Activated gamma-delta T cell (primary cell): ENCODE measurements around the gene HNRNPC.
"Not testable (repeated sequence)": the region's sequence is repeated elsewhere in the genome, so short reads cannot be mapped to it uniquely, and the experiment has no call there.

ENCODE experiments used
- DNase-seq: peaks from one replicate; lab custom pipeline; 2025; lab: John Stamatoyannopoulos, UW
- total RNA-seq, 2 donors: gene quantifications; one replicate each; lab custom pipeline; 2026; lab: John Stamatoyannopoulos, UW

HNRNPC gene
- 499 to 528 reads per million in 2 donors for total RNA-seq

DNA sequence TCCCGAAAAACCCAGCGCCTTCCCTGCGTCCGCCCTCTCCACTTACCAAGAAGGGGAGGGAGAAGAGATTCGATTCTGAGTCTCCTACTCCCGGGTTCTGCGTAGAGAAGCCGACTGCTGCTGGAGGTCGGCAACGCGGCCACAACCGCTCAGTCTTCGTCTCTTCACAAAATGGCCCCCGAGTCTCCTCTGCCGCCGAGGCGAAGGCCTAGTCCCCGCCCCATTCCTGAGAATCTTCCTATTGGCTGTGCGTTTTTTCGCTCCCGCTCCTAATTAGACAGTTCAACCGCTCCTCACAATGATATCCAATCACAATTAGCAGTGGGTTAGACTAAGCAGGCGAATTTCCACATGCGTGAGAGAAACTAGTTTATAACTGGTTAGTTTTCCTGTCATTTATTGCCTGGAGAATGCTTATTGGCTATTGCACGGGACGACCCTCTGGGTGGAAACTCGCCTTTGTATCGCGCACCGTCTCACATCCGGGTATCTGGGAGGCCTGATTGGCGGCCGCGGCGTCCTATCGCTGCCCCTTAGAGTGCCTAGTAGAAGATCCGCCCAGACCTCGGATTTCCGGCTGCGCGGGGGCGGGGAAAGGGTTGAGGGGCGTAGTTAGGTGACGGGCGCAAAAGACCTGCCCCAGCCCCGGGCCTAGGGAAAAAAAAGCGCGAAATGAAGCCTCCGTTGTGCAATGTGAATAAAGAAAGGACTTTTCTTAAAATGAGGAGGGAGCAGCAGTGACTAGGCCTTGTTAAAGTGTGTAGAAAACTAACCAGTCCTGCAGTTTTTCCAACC, at the start of gene HNRNPC:
TSS of gene HNRNPC (minus strand) at position 191 of the 795 bp plus-strand sequence. CDS start 35,249 bp downstream, outside the sequence.
- peak; percentile 100 for DNase-seq

DNA sequence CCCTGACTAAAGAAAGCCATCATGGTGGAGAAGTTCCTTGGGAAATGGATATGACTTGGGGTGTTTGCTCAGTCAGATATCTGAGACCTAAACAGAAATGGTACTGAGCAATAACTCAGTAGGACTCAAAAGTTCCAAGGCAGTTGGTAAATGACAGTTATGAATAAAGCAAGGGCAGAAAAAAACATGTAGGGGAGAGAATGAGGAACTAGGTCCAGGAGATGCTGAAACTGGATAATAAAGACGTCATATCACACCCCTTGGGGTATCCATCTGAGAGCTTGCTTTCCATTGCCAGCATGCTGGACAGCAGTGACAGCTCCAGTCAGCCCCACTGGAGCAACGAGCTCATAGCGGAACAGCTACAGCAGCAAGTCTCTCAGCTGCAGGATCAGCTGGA, 48.2 kb upstream of the HNRNPC start:
- DNase-seq = no peak

DNA sequence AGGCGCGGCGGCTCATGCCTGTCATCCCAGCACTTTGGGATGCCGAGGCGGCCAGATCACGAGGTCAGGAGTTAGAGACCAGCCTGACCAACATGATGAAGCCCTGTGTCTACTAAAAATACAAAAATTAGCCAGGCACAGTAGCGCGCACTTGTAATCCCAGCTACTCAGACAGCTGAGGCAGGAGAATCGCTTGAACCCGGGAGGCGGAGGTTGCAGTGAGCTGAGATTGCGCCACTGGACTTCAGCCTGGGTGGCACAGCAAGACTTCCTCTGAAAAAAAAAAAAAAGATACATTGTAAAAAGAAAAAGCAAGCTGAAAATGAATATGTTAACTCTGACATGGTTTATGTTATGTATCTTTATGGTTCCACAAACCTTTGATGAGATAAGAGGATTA, 44.3 kb upstream of the HNRNPC start:
- DNase-seq = no peak

DNA sequence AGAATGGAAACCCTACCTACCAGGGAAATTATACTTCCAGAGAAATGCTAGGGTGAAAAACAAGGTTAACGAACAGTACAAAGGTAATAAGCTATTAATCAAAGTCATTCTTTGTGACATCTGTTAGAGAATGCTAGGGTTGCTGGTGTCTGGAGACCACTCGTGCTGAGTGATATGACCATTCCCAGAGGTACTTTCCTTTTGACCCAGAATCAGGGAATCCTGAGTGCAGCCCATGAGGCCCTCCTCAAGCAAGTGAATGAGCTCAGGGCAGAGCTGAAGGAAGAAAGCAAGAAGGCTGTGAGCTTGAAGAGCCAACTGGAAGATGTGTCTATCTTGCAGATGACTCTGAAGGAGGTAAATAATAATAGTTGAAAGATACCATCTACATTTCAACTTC, 42.4 kb upstream of the HNRNPC start:
- DNase-seq = no peak

DNA sequence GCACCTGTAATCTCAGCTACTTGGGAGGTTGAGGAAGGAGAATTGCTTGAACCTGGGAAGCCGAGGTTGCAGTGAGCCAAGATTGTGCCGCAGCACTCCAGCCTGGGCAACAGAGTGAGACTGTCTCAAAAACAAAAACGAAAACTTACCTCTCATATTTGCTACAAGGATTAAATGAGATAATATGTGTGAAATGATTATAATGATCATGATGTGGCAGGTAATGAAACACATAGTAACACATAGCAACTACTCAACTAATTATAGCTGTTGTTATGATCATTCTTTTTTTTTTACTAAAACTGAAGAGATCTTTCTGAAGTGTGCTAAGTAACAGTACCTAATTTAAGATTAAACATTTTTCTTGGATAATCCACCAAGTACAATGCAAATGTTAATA, 40.7 kb upstream of the HNRNPC start:
- DNase-seq = no peak

DNA sequence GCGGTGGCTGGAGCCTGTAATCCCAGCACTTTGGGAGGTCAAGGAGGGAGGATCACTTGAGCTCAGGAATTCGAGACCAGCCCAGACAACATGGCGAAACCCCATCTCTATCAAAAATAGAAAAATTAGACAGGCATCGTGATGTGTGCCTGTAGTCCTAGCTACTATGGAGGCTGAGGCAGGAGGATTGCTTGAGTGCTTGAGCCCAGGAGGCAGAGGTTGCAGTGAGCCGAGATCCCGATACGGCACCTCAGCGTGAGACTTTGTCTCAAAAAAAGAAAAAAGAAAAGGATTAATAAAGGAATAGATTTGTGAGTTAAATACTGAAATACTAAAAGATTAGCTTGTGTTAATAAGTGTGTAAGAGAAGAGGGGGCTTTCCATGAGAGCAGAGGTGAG, 40.0 kb upstream of the HNRNPC start:
- DNase-seq = no peak

DNA sequence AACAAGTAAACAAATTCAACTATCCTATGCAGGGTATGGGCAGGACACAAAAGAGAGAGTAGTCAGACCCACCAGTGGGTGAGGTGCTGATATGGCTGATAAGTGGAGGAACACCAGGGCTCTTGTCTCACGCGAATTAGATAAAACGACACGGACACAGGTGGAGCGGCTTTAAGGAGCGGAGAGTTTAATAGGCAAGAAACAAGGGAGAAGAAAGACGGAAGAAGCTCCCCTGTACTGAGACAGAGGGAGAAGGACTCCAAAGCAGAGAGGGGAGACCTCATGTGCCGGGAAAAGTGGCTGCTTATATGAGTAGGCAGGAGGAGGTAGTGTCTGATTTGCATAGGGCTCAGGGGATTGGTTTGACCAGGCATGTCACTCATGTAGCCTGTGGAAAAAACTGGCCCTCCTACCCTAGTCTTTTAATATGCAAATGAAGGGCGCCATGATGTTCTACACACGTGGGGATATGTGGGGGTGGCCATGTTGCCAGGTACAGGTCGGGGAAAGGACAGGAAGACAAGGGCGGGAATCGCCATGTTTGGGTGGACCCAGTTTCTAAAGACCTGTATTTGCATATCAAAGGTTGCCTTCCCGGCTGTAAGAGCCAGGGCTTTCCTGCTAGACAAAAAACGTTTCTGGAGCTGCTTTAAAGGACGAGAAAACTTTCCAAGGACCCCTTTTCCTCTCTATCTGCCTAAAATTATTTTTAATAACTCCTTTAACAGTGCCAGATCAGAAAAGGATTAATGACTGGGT, 39.4 kb upstream of the HNRNPC start:
- DNase-seq = no peak

DNA sequence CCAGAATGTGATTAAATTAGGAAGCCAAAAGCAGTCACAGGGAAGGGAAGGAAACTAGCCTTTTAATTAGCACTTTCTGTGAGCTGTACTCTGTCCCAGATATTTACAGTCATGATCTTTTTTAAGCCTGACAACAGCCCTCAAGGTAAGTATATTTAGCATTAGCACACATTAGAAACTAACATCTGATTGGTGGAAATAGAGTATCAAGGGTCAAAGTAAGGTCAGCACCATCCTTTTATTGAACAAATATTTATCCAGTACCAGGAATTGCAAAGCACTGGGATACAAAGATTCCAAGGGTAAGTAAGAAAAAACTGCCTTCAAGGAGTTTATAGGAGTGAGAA, 38.9 kb upstream of the HNRNPC start:
- DNase-seq = no peak

DNA sequence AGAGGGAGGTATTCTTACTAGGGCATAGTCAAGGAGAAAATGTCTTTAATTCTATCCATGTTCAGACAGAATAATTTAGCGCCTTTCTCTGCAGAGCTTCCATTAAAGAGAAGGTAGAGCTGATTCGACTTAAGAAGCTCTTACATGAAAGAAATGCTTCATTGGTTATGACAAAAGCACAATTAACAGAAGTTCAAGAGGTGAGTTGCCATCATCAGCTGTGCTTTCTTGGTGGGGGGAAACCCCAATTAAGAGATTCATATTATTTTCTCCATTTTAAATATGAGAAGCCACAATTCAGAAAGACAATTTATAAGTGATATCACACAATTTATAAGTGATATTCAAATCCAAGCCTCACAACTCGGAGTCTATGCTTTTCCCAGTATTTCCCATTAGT, 38.4 kb upstream of the HNRNPC start:
- DNase-seq = no peak

DNA sequence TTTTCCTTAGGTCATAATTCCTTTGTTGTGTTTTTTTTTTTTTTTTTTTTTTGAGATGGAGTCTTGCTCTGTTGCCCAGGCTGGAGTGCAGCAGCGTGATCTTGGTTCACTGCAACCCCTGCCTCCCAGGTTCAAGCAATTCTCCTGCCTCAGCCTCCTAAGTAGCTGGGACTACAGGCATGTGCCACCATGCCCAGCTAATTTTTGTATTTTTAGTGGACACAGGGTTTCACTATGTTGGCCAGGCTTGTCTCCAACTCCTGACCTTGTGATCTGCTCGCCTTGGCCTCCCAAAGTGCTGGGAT, 33.5 kb upstream of the HNRNPC start:
- not testable (repeated sequence) for DNase-seq

DNA sequence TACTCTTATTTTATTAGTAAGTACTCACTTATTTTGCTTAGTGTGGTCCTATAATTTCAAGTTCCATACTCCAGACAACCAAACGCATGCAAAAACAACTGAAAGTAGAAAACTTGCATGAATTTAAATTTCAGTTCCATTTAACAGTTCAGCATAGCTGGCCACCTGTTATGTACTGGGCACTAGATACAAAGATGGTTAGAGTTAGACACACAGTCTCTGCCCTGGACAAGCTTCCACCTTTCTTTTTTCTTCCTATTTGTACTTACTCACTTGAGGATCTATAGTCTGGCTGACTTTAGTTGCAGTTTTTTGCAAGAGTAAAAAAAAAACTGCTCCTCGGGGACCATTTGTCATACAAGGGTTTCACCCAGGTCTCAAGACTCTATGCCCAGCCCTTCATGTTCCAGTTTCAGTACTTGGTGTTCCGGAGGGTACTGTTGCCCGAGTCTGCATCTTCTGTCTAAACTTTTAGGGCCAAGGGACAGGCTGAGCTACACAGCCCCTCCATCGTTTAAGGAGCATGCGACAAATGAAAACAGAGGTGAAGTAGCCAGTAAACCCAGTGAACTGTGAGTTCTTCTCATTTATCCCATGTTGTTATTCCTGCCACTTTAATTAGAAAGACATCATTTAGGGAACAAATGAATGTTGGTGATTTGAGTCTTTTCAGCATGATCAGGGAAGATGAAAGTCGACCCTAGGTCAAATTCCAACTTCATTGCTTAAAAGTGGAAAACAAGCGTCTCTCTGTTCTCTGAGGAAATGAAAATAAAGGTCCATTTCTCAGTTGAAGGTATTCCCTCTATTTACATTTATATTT, 33.0 kb upstream of the HNRNPC start:
- DNase-seq = no peak

DNA sequence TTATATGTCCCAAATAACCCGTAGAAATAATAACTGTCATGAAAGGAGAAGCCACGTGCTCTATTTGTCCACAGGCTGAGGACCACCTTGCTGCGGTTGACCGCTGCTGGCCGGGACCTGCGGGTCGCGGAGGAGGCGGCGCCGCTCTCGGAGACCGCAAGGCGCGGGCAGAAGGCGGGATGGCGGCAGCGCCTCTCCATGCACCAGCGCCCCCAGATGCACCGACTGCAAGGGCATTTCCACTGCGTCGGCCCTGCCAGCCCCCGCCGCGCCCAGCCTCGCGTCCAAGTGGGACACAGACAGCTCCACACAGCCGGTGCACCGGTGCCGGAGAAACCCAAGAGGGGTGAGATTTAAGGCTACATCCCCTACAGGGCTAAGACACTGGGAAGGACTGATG, 31.6 kb upstream of the HNRNPC start:
- DNase-seq = peak; percentile 19

DNA sequence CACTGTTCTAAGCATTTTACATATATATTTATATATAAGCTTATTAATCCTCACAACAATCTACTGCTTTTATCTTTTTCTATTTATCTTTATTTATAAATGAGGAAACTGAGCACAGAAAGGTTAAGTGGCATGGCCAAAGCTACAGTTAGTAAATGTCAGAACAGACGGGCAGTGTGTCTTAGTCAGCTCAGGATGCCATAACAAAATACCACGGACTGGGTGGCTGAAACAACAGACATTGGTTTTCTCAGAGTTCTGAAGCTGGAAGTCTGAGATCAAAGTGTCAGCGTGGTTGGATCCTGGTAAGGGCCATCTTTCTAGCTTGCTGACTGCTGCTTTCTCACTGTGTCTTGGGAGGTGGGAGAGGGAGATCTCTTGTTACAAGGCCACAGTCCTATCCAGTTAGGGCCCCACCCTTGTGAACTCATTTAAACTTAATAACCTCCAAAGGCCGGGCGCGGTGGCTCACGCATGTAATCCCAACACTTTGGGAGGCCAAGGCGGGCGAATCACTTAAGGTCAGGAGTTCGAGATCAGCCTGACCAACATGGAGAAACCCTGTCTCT, 30.4 kb upstream of the HNRNPC start:
- DNase-seq = no peak

DNA sequence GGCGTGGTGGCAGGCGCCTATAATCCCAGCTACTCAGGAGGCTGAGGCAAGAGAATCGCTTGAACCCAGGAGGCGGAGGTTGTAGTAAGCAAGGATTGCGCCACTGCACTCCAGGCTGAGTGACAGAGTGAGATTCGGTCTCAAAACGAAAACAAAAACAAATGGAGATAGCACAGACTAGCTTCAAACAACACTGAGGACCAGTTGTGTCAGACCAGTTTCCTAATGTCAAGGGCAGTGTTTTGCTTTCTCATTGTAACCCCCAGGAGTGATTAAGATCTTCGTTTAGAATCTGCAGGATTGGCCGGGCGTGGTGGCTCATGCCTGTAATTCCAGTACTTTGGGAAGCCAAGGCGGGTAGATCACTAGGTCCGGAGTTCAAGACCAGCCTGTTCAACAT, 29.1 kb upstream of the HNRNPC start:
- no peak for DNase-seq

DNA sequence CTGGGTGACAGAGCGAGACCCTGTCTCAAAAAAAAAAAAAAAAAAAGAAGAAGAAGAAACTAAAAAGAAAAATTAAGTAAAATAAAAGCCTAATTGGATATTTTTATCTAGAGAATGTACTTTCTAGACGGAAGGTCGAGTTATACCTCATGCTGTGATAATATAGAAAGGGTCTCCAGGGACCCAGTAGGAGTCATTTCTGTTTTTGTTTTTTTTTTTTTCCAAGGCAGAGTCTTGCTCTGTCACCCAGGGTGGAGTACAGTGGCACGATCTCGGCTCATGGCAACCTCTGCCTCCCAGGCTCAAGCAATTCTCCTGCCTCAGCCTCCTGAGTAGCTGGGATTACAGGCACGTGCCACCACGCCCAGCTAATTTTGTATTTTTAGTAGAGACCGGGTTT, 24.8 kb upstream of the HNRNPC start:
- not testable (repeated sequence) for DNase-seq

DNA sequence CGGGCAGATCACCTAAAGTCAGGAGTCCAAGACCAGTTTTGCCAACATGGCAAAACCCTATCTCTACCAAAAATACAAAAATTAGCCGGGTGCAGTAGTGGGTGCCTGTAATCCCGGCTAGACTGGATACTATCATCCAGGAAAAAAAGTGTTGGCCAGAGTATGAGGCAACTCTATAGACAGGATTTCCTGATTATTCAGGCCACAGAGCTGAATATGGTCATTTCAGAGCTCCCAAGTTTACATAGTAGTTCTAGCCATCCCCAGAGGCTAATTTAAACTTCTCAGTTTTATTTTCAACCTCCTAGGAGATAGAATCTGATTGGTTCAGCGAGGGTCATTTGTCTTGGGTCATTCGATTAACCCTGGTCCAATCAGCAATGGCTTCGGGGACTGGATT, 17.9 kb upstream of the HNRNPC start:
- DNase-seq = no peak

DNA sequence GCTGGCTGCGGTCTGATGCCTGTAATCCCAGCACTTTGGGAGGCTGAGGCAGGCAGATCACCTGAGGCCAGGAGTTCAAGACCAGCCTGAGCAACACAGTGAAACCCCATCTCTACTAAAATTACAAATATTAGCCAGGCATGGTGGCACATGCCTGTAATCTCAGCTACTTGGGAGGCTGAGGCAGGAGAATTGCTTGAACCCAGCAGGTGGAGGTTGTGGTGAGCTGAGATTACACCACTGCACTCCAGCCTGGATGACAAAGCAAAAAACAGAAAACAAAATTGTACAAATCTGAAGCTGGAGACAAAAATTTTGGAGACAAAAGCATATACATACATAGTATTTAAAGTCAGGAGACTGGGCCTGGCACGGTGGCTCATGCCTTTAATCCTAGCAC, 17.3 kb upstream of the HNRNPC start:
- DNase-seq = not testable (repeated sequence)

DNA sequence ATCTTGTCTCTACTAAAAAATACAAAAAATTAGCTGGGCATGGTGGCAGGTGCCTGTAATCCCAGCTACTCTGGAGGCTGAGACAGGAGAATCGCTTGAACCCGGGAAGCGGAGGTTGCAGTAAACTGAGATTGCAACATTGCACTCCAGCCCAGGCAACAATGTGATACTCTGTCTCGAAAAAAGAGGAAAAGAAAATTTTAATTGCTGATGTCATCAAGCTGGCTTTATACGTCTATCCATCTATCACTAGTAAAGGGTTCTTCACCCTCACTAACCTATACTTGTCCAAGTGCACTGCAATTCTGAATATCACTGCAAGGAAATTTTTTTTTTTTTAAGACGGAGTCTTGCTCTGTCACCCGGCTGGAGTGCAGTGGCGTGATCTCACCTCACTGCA, 12.7 kb upstream of the HNRNPC start:
- not testable (repeated sequence) for DNase-seq

DNA sequence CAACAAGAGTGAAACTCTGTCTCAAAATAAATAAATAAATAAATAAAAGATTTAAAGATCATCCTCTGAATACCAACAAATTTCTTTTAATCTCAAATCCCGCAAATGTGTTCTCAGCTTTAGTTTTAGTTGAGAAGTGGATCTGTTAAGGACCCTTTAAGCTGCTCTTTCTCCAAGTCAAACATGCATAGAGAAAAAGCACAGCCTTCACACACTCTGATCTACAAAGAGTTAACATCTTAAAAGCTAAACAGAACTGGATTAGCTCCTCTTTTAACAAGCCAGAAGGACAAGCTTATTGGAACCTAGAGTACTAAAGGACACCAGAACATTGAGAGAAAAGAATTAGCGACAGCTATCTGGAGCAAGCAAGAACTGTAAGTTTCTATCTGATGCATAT, 10.5 kb upstream of the HNRNPC start, which contains the start of gene RPGRIP1:
TSS of gene RPGRIP1 (plus strand) at position 301 of the 400 bp plus-strand sequence. CDS start 7,894 bp downstream, outside the sequence.
- DNase-seq = no peak

DNA sequence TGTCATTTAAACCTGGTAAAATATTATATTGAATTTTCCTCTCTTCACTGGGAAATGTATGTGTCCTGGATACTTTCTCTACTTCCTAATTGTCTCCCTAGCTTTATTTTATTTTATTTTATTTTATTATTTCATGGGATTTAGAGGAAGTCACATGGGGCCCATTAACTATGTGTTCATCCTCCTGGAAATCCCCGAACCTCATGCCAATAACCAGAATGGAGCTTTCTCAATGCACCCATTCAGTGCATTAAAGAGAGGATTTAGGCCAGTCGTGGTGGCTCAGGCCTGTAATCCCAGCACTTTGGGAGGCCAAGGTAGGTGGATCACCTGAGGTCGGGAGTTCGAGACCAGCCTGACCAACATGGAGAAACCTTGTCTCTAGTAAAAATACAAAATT, 9.4 kb upstream of the HNRNPC start:
- DNase-seq = no peak

DNA sequence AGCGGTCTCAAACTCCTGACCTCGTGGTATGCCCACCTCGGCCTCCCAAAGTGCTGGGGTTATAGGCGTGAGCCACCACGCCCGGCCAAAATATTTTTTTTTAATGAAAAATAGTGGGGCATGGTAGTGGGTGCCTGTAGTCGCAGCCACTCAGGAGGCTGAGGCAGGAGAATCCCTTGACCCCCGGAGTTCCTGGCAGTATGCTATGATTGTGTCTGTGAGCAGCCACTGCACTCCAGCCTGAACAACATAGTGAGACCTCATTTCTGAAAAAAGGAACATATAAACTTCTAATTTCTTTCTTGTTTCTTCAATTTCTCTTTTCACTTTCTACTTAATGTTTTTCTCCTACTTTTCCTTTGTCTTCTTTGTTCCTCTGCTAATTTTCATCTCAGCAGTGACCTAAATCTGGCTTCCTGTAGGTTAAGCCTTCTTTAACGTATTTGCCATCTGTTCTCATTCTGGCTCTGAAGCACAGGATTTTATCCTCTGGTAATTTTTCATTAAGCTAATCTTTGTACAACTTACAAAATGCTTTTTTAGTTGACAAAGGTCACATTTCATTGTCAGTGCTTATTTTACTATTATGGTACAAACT, 6.1 kb upstream of the HNRNPC start:
- no peak for DNase-seq

DNA sequence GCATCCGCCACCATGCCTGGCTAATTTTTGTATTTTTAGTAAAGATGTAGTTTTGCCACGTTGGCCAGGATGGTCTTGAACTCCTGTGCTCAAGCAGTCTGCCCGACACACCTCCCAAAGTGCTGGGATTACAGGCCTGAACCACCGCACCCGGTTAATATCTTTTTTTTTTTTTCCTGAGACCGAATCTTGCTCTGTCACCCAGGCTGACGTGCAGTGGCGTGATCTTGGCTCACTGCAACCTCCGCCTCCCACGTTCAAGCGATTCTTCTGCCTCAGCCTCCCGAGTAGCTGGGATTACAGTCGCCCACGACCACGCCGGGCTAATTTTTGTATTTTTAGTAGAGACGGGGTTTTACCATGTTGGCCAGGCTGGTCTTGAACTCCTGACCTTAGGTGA, 3.4 kb upstream of the HNRNPC start:
- DNase-seq = not testable (repeated sequence)
